Glutamatergic neuron (in vitro differentiated cells): Measurements from ENCODE around the gene BEX1. TPM values are rescaled to one million over a fixed set of nuclear protein-coding genes. Genes with fewer than 3 reads are reported as not detected.
"Not testable (repeated sequence)": the region's sequence is repeated elsewhere in the genome, so short reads cannot be mapped to it uniquely, and the experiment has no call there.

Source experiments
- DNase-seq: peaks from one replicate; pipeline ENCODE4 v3.0.0; 2022
- H3K27ac Mint-ChIP-seq: one replicate; pipeline ENCODE4 v1.8.0; 2020; ENCODE audit warnings: mild to moderate bottlenecking, mixed read lengths, inconsistent platforms; ENCODE audit not compliant: unreplicated experiment
- H3K27me3 Mint-ChIP-seq: one replicate; pipeline ENCODE4 v1.8.0; 2020; ENCODE audit warnings: mild to moderate bottlenecking, moderate library complexity, mixed read lengths, inconsistent platforms; ENCODE audit not compliant: unreplicated experiment
- H3K36me3 Mint-ChIP-seq: one replicate; pipeline ENCODE4 v1.8.0; 2020; ENCODE audit warnings: mild to moderate bottlenecking, mixed read lengths, inconsistent platforms; ENCODE audit not compliant: unreplicated experiment
- H3K4me1 Mint-ChIP-seq: one replicate; pipeline ENCODE4 v1.8.0; 2020; ENCODE audit warnings: mild to moderate bottlenecking, low read depth, mixed read lengths, inconsistent platforms; ENCODE audit not compliant: unreplicated experiment
- H3K4me3 Mint-ChIP-seq: one replicate; pipeline ENCODE4 v1.8.0; 2020; ENCODE audit warnings: mild to moderate bottlenecking, mixed read lengths, inconsistent platforms; ENCODE audit not compliant: unreplicated experiment
- H3K9me3 Mint-ChIP-seq: one replicate; pipeline ENCODE4 v1.8.0; 2020; ENCODE audit warnings: mild to moderate bottlenecking, moderate library complexity, mixed read lengths, inconsistent platforms; ENCODE audit not compliant: unreplicated experiment
- total RNA-seq: library from RNA; stranded (reverse); fragmentation: NEBNext Ultra II Directional; extraction: Animal tissue kit (Norgen Biotek cat#: 25700); gene quantifications from one replicate; pipeline ENCODE4 v1.2.1, GENCODE V29; 2021; ENCODE audit not compliant: unreplicated experiment
- TF ChIP-seq, protein P1 (sequence below): fragments of 200-600 bp; sonication (generic); IDR thresholded peaks from one replicate; pipeline ENCODE4 v1.5.0; 2021; ENCODE audit not compliant: partially characterized antibody, unreplicated experiment

Gene BEX1
- total RNA-seq, 1 donor from 2014 or later, result 140 TPM

GRCh38 chrX:103052625-103053024 lies 11.3 kb downstream of the BEX1 start:
- Mint-ChIP-seq H3K4me1 (no peaks in the 10 kb centered on the region), H3K27me3 (no peaks in the 10 kb centered on the region), H3K9me3 (no peaks in the 10 kb centered on the region), H3K36me3 (no peaks in the 10 kb centered on the region), H3K4me3 (no peak overlapping the region), H3K27ac (no peak overlapping the region)
- no peak for DNase-seq
- TF ChIP-seq, protein P1, sequence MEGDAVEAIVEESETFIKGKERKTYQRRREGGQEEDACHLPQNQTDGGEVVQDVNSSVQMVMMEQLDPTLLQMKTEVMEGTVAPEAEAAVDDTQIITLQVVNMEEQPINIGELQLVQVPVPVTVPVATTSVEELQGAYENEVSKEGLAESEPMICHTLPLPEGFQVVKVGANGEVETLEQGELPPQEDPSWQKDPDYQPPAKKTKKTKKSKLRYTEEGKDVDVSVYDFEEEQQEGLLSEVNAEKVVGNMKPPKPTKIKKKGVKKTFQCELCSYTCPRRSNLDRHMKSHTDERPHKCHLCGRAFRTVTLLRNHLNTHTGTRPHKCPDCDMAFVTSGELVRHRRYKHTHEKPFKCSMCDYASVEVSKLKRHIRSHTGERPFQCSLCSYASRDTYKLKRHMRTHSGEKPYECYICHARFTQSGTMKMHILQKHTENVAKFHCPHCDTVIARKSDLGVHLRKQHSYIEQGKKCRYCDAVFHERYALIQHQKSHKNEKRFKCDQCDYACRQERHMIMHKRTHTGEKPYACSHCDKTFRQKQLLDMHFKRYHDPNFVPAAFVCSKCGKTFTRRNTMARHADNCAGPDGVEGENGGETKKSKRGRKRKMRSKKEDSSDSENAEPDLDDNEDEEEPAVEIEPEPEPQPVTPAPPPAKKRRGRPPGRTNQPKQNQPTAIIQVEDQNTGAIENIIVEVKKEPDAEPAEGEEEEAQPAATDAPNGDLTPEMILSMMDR, result no peak

DNA sequence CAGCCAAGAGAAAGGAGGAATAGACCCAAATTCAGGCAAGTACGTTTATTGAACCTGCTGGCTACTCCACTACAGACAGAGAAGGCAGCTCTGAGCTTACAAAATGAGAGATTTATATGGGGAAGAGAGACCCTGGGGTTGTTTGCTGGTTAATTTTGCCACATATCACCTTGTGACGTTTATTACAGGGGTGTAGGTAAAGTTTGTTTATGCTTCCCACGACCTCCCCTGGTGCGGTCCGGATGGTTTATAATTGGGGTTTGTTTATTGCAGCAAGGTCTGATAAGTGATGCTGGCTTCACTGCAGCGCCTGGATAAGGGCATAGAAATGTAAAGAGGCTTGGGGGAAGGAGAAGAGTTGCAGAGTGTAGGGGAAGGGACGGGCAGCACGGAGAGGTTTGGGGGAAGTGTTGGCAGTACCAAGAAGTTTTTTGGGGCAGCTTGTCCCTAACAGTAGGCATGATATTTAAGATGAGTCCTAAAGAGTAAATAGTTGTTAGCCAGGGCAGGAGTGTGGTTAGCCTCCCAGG lies 12.6 kb downstream of the BEX1 start:
- TF ChIP-seq, protein P1, result no peak
- peaks cover 5% of the 10 kb centered on the region for H3K36me3 Mint-ChIP-seq
- H3K27me3 Mint-ChIP-seq, result no peaks in the 10 kb centered on the region
- no peaks in the 10 kb centered on the region for H3K9me3 Mint-ChIP-seq
- no peak overlapping the region for H3K4me3 Mint-ChIP-seq
- DNase-seq, result no peak
- no peaks in the 10 kb centered on the region for H3K4me1 Mint-ChIP-seq
- H3K27ac Mint-ChIP-seq, result no peak overlapping the region

DNA sequence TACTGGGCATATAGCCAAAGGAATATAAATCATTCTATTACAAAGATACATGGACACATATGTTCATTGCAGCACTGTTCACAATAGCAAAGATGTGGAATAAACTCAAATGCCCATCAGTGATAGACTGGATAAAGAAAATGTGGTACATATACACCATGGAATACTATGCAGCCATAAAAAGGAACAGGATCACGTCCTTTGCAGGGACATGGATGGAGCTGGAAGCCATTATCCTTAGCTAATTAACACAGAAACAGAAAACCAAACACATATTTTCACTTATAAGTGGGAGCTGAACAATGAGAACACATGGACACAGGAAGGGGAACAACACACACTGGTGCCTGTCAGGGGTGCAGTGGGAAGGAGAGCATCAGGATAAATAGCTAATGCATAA lies 30.6 kb downstream of the BEX1 start:
- H3K4me3 Mint-ChIP-seq, H3K4me1 Mint-ChIP-seq, H3K9me3 Mint-ChIP-seq, H3K36me3 Mint-ChIP-seq, DNase-seq, H3K27me3 Mint-ChIP-seq, H3K27ac Mint-ChIP-seq: not testable (repeated sequence)

GRCh38 chrX:103017542-103017941 lies 46.4 kb downstream of the BEX1 start:
- Mint-ChIP-seq H3K4me3 (no peak overlapping the region), H3K27ac (no peak overlapping the region), H3K36me3 (no peaks in the 10 kb centered on the region), H3K27me3 (no peaks in the 10 kb centered on the region), H3K4me1 (no peaks in the 10 kb centered on the region), H3K9me3 (peaks cover 1% of the 10 kb centered on the region)
- TF ChIP-seq, protein P1, result no peak
- DNase-seq, result no peak

DNA sequence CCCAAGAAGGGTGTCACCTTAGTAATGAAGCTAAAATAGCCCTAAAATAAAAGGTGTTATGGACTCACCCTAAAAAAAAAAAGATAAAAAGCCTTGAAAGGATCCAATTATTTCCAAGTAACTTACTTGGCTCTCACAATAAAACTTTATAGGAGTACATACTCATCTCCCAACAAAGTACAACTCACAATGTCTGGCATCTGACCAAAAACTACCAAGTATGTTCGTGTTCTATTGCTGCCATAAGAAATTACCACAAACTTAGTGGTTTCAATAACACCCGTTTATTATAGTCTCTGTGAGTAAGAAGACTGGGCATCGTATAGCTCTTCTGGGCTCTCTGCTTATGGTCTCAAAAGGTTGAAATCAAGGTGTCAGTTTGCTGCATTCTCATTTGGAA lies 51.0 kb downstream of the BEX1 start:
- no peak for DNase-seq
- TF ChIP-seq, protein P1, result no peak
- Mint-ChIP-seq H3K4me3 (no peak overlapping the region), H3K4me1 (no peaks in the 10 kb centered on the region), H3K9me3 (peaks cover 1% of the 10 kb centered on the region), H3K27ac (no peak overlapping the region), H3K36me3 (no peaks in the 10 kb centered on the region), H3K27me3 (no peaks in the 10 kb centered on the region)

Other genes starting within 250 kb of the BEX1 start
- 1.8 TPM for gene RAB40AL, start 126.9 kb downstream of the BEX1 start, total RNA-seq
- gene NXF3, start 29.0 kb upstream of the BEX1 start, total RNA-seq, result not detected
- 82.5 TPM for gene BEX4, start 150.9 kb upstream of the BEX1 start, total RNA-seq
- gene TCEAL8, start 191.0 kb upstream of the BEX1 start, total RNA-seq, result 48.6 TPM
- 8.7 TPM for gene TCEAL5, start 212.6 kb upstream of the BEX1 start, total RNA-seq
- 150 TPM for gene BEX2, start 246.8 kb upstream of the BEX1 start, total RNA-seq